ENCODE data around the gene WASF2. TPM values are rescaled to one million over a fixed set of nuclear protein-coding genes. Genes with fewer than 3 reads are reported as not detected.

The WASF2 gene
- total RNA-seq, 3 donors from 2014 or later: 131 to 159 (median 134) TPM

DNA sequence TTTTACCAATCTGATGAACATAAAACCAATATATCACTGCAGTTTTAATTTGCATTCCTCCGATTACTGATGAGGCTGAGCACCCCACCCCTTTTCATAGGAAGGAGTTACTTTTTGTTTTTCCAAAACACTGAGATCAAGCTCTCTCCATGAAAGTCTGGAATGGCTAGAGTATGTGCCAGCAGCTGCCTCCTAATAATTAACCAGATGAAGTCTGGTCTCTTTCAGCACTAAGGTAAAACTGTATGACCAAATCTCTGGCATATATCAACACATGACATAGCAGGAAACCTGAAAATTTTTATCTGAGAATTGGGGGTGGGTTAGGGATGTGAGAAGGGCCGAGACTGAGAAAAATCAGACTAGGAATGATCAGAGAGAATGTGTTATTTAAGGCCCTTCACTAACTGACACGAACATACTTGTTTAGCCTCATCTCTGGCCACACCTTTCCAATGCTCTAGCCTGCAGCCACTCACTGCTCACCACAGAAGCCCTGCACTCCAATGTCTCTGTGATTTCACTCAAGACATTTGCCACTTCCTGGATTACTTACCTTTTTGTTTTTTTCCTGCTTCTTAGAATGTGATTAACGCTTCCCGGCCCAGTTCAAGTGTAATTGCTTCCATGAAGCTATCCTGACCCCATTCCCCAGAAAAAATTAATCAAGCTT lies 34.7 kb downstream of the WASF2 start:
- Histone ChIP-seq H3K36me3 (ENCODE audit: low read depth) (no peaks in the 10 kb centered on the region), H3K9me3 (no peaks in the 10 kb centered on the region), H3K4me3 (no peak overlapping the region), H3K4me1 (ENCODE audit: low read depth) (peaks cover 15% of the 10 kb centered on the region)
- peak; percentile 76 for ATAC-seq
- TF ChIP-seq, protein P1, sequence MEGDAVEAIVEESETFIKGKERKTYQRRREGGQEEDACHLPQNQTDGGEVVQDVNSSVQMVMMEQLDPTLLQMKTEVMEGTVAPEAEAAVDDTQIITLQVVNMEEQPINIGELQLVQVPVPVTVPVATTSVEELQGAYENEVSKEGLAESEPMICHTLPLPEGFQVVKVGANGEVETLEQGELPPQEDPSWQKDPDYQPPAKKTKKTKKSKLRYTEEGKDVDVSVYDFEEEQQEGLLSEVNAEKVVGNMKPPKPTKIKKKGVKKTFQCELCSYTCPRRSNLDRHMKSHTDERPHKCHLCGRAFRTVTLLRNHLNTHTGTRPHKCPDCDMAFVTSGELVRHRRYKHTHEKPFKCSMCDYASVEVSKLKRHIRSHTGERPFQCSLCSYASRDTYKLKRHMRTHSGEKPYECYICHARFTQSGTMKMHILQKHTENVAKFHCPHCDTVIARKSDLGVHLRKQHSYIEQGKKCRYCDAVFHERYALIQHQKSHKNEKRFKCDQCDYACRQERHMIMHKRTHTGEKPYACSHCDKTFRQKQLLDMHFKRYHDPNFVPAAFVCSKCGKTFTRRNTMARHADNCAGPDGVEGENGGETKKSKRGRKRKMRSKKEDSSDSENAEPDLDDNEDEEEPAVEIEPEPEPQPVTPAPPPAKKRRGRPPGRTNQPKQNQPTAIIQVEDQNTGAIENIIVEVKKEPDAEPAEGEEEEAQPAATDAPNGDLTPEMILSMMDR (IDR thresholded peaks at IDR 0.05): no peak
- intact Hi-C loops (cut with DNase I, micrococcal nuclease): no loop called here
- peak in 1 of 3 donors; percentile 32 for DNase-seq

DNA sequence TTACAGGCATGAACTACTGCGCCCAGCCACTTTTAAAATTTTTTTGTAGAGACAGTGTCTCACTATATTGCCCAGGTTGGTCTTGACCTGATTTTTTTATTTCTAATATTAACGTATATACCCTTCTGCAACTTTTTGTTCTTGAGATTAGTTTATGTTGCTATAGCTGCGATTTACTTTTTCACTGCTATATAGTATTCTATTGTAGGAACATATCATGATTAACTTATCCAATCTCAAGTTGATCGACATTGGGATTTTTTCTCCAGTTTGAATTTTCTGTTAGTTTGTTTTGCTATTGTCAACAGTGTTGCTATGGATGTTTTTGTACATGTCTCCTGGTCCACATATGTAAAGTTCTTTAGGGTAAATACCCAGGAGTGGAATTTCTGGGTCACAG lies 35.4 kb downstream of the WASF2 start:
- no peak for DNase-seq
- intact Hi-C loops (cut with DNase I, micrococcal nuclease): no loop called here
- Histone ChIP-seq H3K4me3 (no peak overlapping the region), H3K36me3 (ENCODE audit: low read depth) (no peaks in the 10 kb centered on the region), H3K9me3 (no peaks in the 10 kb centered on the region), H3K4me1 (ENCODE audit: low read depth) (peaks cover 15% of the 10 kb centered on the region)
- TF ChIP-seq, protein P1 (IDR thresholded peaks at IDR 0.05): no peak
- no peak for ATAC-seq

DNA sequence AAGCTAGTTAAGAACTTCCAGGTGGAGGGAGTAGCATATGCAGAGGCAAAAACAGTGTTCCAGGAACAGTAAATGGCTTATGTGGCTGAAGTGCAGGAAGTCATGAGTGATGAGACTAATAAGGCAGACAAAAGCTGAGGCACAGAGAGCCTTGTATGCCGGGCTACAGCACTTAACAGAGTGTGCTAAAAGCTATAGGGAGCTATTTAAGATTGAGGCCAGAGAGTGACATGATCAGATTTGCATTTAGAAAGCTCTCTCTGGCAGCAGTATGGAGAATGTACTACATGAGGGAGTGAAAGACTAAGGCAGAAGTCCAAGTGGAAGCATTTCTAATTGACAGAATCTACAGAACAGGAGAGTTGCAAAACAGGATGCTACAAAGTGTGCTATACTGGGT lies 38.6 kb downstream of the WASF2 start:
- TF ChIP-seq, protein P1 (IDR thresholded peaks at IDR 0.05): no peak
- peaks cover 23% of the 10 kb centered on the region for H3K4me1 ChIP-seq (ENCODE audit: low read depth)

DNA sequence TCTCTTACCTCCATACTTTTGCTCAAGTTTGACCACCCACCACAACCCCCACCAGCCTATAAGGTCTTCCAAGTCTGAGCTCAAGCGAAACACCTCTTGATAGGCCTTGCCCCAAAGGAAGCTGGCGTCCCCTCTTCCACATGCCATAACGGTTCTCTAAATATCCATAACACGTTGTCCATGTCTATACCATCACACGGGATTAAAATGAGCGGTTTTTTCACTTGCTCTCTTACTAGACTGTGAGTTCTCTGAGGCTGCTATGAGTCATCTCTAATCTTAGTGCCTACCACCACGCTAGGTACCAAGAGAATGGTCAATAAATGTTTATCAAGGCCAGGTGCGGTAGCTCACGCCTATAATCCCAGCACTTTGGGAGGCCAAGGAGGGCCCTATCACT lies 41.0 kb downstream of the WASF2 start:
- Histone ChIP-seq H3K4me3 (no peak overlapping the region), H3K4me1 (ENCODE audit: low read depth) (peaks cover 19% of the 10 kb centered on the region), H3K36me3 (ENCODE audit: low read depth) (no peaks in the 10 kb centered on the region), H3K9me3 (no peaks in the 10 kb centered on the region)
- intact Hi-C loops (cut with DNase I, micrococcal nuclease): no loop called here
- TF ChIP-seq, protein P1 (IDR thresholded peaks at IDR 0.05): no peak
- no peak for DNase-seq
- peak; percentile 49 for ATAC-seq

More for the DNA sequence above, 38.6 kb downstream of the WASF2 start:
- intact Hi-C loops (cut with DNase I, micrococcal nuclease): no loop called here
- no peaks in the 10 kb centered on the region for H3K9me3 ChIP-seq
- H3K4me3 ChIP-seq: no peak overlapping the region
- H3K36me3 ChIP-seq (ENCODE audit: low read depth): no peaks in the 10 kb centered on the region
- no peak for ATAC-seq
- no peak for DNase-seq

DNA sequence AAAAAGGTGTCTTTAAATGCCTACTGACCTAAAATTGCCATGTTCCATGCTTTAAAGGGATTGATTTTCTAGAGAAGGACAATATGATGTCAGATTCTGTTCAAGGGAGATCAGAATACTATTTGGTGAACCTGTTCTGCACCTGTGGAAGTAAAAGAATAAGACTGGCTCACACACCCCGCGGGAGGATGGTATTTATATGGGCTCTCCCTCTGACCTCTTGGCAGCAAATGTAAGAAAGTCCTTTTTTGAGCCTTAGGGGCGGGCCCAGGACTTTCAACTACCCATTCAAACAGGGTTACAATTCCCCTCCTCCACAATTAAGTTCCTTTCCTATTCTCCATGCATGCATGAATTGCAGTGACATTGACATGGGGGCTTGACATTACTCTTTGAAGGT lies 42.1 kb downstream of the WASF2 start:
- TF ChIP-seq, protein P1 (IDR thresholded peaks at IDR 0.05): no peak
- Histone ChIP-seq H3K4me1 (ENCODE audit: low read depth) (peaks cover 17% of the 10 kb centered on the region), H3K9me3 (no peaks in the 10 kb centered on the region), H3K36me3 (ENCODE audit: low read depth) (no peaks in the 10 kb centered on the region), H3K4me3 (no peak overlapping the region)
- DNase-seq (peak in 1 of 3 donors; percentile 31), ATAC-seq (peak; percentile 63)
- intact Hi-C loops (cut with DNase I, micrococcal nuclease): no loop called here
